Measurements from ENCODE around the gene KIF7.

The KIF7 gene

GRCh38 chr15:89648106-89649012, 6.9 kb downstream of the KIF7 start:
- DNase-seq: no peak

GRCh38 chr15:89647191-89647851, 7.9 kb downstream of the KIF7 start:
- peak; percentile 39 for DNase-seq

GRCh38 chr15:89646416-89647141, 8.7 kb downstream of the KIF7 start:
- no peak for DNase-seq

GRCh38 chr15:89645680-89646079, 9.6 kb downstream of the KIF7 start:
- no peak for DNase-seq

- no peak for DNase-seq
Observed at GRCh38 chr15:89642106-89642505, 13.2 kb downstream of the KIF7 start.

GRCh38 chr15:89641053-89641452, 14.2 kb downstream of the KIF7 start:
- DNase-seq: no peak

- DNase-seq: no peak
Observed at GRCh38 chr15:89640245-89640644, 15.0 kb downstream of the KIF7 start.

GRCh38 chr15:89633585-89633984, 21.7 kb downstream of the KIF7 start:
- no peak for DNase-seq

GRCh38 chr15:89632563-89633430, 22.5 kb downstream of the KIF7 start:
- DNase-seq: no peak

GRCh38 chr15:89631902-89632264, 23.4 kb downstream of the KIF7 start:
- no peak for DNase-seq

- no peak for DNase-seq
Observed at GRCh38 chr15:89630974-89631901, 24.0 kb downstream of the KIF7 start.

- DNase-seq: no peak
Observed at GRCh38 chr15:89630260-89630659, 25.0 kb downstream of the KIF7 start.

- no peak for DNase-seq
Observed at GRCh38 chr15:89629829-89630228, 25.4 kb downstream of the KIF7 start.

- no peak for DNase-seq
Observed at GRCh38 chr15:89628806-89629715, 26.2 kb downstream of the KIF7 start.

- DNase-seq: no peak
Observed at GRCh38 chr15:89628301-89628700, 27.0 kb downstream of the KIF7 start.

- no peak for DNase-seq
Observed at GRCh38 chr15:89627256-89627970, 27.9 kb downstream of the KIF7 start.

- no peak for DNase-seq
Observed at GRCh38 chr15:89625716-89626115, 29.6 kb downstream of the KIF7 start.

GRCh38 chr15:89623165-89623564, 32.1 kb downstream of the KIF7 start:
- no peak for DNase-seq

- DNase-seq: no peak
Observed at GRCh38 chr15:89621547-89621946, 33.7 kb downstream of the KIF7 start.

GRCh38 chr15:89616228-89616627, 39.0 kb downstream of the KIF7 start:
- DNase-seq: no peak
